ENCODE data around the gene CRYBB1. TPM values are rescaled to one million over a fixed set of nuclear protein-coding genes. Genes with fewer than 3 reads are reported as not detected.

Gene CRYBB1
- total and polyA plus RNA-seq, 2 donors (not counting 1 experiment from before 2014, with no cell fraction given): 0.18 TPM; not detected in 1

DNA sequence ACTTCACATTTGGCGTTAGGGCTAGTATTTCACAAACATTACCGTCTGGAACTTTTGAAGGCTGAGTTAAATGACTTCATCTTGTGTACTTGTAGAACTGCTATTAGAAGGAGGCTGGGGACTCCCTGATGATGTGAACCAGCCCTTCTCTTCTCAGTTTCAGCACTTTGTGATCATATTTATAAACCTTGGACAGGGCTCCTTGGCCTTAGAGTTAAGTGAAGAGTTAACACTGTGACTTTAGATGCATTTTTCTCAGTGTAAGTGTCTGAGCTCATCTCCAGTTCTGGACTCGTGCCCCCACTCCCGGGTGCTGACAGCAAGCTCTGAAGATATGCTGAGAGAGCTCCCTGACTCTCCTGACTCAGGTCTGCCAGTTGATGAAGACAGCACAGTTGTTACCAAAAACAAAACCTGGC is 48.0 kb upstream of the CRYBB1 start:
- Mint-ChIP-seq H3K4me1 (peaks cover 66% of the 10 kb centered on the region), H3K27me3 (no peaks in the 10 kb centered on the region), H3K9me3 (ENCODE audit: insufficient read depth) (no peaks in the 10 kb centered on the region), H3K4me3 (peak overlapping the region; percentile 50), H3K27ac (peak overlapping the region; percentile 27)
- WGBS (ENCODE audit: insufficient coverage): 76% methylated on average over 2 of the region's 4 CpGs
- no peak overlapping the region for H2AFZ ChIP-seq (ENCODE audit: insufficient read depth, low read depth, low read length, poor library complexity, severe bottlenecking)
- H3K4me3 ChIP-seq (ENCODE audit: control extremely low read depth in 1 of 5, extremely low read depth in 1 of 5, insufficient read depth in 1 of 5, low read depth in 2 of 5, low read length in 4 of 5): no peak overlapping the region
- H3K27me3 ChIP-seq (replicated peaks in 1 of 4; ENCODE audit: control extremely low read depth in 1 of 4, control insufficient read depth in 3 of 4, insufficient read depth in 4 of 4, low read length in 3 of 4): no peaks in the 10 kb centered on the region
- no peaks in the 10 kb centered on the region for H3K36me3 ChIP-seq (replicated peaks in 1 of 2; ENCODE audit: control extremely low read depth in 1 of 2, control insufficient read depth in 1 of 2, extremely low read depth in 1 of 2, insufficient read depth in 2 of 2, low read length in 1 of 2)
- intact Hi-C loops (cut with micrococcal nuclease): loop anchor here (1.0 kb wide), 1 partner anchor 302 kb away; no protein-coding TSS in a partner anchor
- POLR2A ChIA-PET: no interaction called here
- TF ChIP-seq, protein P1, sequence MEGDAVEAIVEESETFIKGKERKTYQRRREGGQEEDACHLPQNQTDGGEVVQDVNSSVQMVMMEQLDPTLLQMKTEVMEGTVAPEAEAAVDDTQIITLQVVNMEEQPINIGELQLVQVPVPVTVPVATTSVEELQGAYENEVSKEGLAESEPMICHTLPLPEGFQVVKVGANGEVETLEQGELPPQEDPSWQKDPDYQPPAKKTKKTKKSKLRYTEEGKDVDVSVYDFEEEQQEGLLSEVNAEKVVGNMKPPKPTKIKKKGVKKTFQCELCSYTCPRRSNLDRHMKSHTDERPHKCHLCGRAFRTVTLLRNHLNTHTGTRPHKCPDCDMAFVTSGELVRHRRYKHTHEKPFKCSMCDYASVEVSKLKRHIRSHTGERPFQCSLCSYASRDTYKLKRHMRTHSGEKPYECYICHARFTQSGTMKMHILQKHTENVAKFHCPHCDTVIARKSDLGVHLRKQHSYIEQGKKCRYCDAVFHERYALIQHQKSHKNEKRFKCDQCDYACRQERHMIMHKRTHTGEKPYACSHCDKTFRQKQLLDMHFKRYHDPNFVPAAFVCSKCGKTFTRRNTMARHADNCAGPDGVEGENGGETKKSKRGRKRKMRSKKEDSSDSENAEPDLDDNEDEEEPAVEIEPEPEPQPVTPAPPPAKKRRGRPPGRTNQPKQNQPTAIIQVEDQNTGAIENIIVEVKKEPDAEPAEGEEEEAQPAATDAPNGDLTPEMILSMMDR (IDR thresholded peaks at IDR 0.05): peak; percentile 19
- TF ChIP-seq EZH2 (IDR thresholded peaks at IDR 0.05; ENCODE audit: borderline replicate concordance, insufficient read depth, low read depth, low read length, poor library complexity, severe bottlenecking): no peak
- peaks cover 33 to 64% of the 10 kb centered on the region in 2 donors for H3K4me1 ChIP-seq (ENCODE audit: control insufficient read depth in 2 of 2, insufficient read depth in 2 of 2, low read length in 2 of 2)
- H3K9me3 ChIP-seq (ENCODE audit: control extremely low read depth in 1 of 3, control insufficient read depth in 2 of 3, insufficient read depth in 1 of 3, low read length in 2 of 3): no peaks in the 10 kb centered on the region
- no peak overlapping the region for H3K27ac ChIP-seq (ENCODE audit: low read length in 2 of 2)
- H3K9ac ChIP-seq (ENCODE audit: low read length): no peak overlapping the region
- H4K20me1 ChIP-seq (ENCODE audit: control insufficient read depth, insufficient read depth, low read length, poor library complexity, severe bottlenecking): no peaks in the 10 kb centered on the region
- H3K4me2 ChIP-seq (replicated peaks; ENCODE audit: low read depth, low read length, poor library complexity, severe bottlenecking): peak overlapping the region; percentile 45
- DNase-seq: no peak
- CTCF ChIA-PET: interaction anchor here (0.7 to 3.4 kb wide), 13 partner anchors 8 to 1122 kb away, joined by 3 to 21 read pairs (median 3); no protein-coding TSS in a partner anchor
- no peaks in the 10 kb centered on the region for H3K79me2 ChIP-seq (ENCODE audit: control insufficient read depth, insufficient read depth, low read length)
- ATAC-seq (ENCODE audit: low read depth): no peak

DNA sequence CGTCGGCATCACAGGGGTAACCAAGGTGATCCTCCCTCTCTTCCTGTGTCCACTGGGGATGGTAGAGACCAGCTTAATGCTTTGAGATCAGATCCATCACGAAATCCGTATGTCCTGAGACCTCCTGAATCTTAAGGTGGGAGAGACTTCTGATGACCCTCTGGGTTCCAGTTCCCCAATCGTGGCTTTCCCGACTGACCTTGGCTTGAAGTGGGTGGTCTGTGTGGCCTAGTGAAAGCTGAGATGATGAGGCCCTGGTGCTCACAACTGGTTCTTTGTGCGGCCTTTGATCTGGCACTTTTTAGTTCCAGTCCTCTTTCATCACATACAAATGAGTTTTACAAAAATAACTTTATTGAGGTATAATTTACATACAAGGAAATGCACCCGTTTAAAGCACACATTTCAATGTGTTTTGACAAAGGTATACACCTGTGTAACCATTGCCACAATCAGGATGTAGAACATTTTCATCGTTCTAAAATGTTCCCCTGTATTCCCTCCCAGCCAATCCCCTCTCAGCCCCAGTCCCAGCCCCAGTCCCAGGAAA is 45.6 kb upstream of the CRYBB1 start:
- Histone ChIP-seq H3K4me3 (ENCODE audit: control extremely low read depth in 1 of 5, extremely low read depth in 1 of 5, insufficient read depth in 1 of 5, low read depth in 2 of 5, low read length in 4 of 5) (no peak overlapping the region), H3K79me2 (ENCODE audit: control insufficient read depth, insufficient read depth, low read length) (no peaks in the 10 kb centered on the region), H3K27me3 (replicated peaks in 1 of 4; ENCODE audit: control extremely low read depth in 1 of 4, control insufficient read depth in 3 of 4, insufficient read depth in 4 of 4, low read length in 3 of 4) (peaks cover 0 to 10% (median 3%) of the 10 kb centered on the region in 4 experiments), H4K20me1 (ENCODE audit: control insufficient read depth, insufficient read depth, low read length, poor library complexity, severe bottlenecking) (no peaks in the 10 kb centered on the region), H3K36me3 (replicated peaks in 1 of 2; ENCODE audit: control extremely low read depth in 1 of 2, control insufficient read depth in 1 of 2, extremely low read depth in 1 of 2, insufficient read depth in 2 of 2, low read length in 1 of 2) (no peaks in the 10 kb centered on the region), H3K4me2 (replicated peaks; ENCODE audit: low read depth, low read length, poor library complexity, severe bottlenecking) (peak overlapping the region; percentile 29), H3K4me1 (ENCODE audit: control insufficient read depth in 2 of 2, insufficient read depth in 2 of 2, low read length in 2 of 2) (peaks cover 33 to 50% of the 10 kb centered on the region in 2 donors), H3K9ac (ENCODE audit: low read length) (no peak overlapping the region), H3K27ac (ENCODE audit: low read length in 2 of 2) (no peak overlapping the region), H3K9me3 (ENCODE audit: control extremely low read depth in 1 of 3, control insufficient read depth in 2 of 3, insufficient read depth in 1 of 3, low read length in 2 of 3) (no peaks in the 10 kb centered on the region), H2AFZ (ENCODE audit: insufficient read depth, low read depth, low read length, poor library complexity, severe bottlenecking) (no peak overlapping the region)
- 69% methylated on average over 4 of the region's 9 CpGs for WGBS (ENCODE audit: insufficient coverage)
- no peak for DNase-seq
- ChIA-PET CTCF (interaction anchor here (0.7 to 2.6 kb wide), 4 partner anchors 9 to 75 kb away, joined by 3 to 18 read pairs (median 11); no protein-coding TSS in a partner anchor), POLR2A (interaction anchor here (0.6 kb wide), 1 partner anchor 182 kb away, joined by 3 read pairs; no protein-coding TSS in a partner anchor)
- Mint-ChIP-seq H3K4me3 (peak overlapping the region; percentile 63), H3K4me1 (peaks cover 54% of the 10 kb centered on the region), H3K27me3 (peaks cover 3% of the 10 kb centered on the region), H3K27ac (peak overlapping the region; percentile 84), H3K9me3 (ENCODE audit: insufficient read depth) (no peaks in the 10 kb centered on the region)
- no peak for TF ChIP-seq EZH2 (IDR thresholded peaks at IDR 0.05; ENCODE audit: borderline replicate concordance, insufficient read depth, low read depth, low read length, poor library complexity, severe bottlenecking)
- TF ChIP-seq, protein P1 (IDR thresholded peaks at IDR 0.05): no peak
- intact Hi-C loops (cut with micrococcal nuclease): no loop called here
- ATAC-seq (ENCODE audit: low read depth): no peak
